Keratinocyte (primary cell): ENCODE results near the gene NKX2-2.

Experiments
- EZH2 ChIP-seq: IDR thresholded peaks from one replicate; pipeline ENCODE4 v1.6.1; 2012; ENCODE audit warnings: inconsistent platforms, mild to moderate bottlenecking, low read length, moderate library complexity
- TF ChIP-seq, protein P1 (sequence below), 3 experiments: IDR thresholded peaks in 1 of 3; conservative IDR thresholded peaks in 1 of 3; optimal IDR thresholded peaks in 1 of 3; 2 replicates in 2 of 3; 3 replicates in 1 of 3; pipeline versions ENCODE3 to v1.5.1; 2011; ENCODE audit warnings: low read length in 3 of 3, mild to moderate bottlenecking in 3 of 3, moderate library complexity in 2 of 3, control low read depth in 1 of 3, inconsistent platforms in 1 of 3; ENCODE audit not compliant: insufficient read depth in 2 of 3; ENCODE audit errors: extremely low read depth in 1 of 3

DNA sequence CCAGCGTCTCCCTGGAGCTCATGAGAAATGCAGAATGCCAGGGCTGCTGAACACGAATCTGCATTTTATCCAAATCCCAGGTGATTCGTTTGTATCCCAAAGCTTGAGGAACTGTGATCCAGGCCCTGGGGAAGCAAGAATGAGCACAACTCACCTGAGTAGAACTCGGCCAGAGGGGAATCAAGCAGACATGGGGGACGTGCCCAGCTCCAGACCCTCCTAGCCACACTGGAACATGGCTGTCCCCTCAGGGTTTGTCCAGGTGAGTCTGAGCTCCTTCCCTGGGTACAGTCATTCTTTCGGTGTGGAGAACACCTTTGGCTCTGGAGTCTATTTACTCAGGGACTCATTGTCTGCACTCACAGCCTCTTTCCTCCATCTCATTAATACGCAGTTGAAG, 13.3 kb downstream of the NKX2-2 start:
- TF ChIP-seq, protein P1, sequence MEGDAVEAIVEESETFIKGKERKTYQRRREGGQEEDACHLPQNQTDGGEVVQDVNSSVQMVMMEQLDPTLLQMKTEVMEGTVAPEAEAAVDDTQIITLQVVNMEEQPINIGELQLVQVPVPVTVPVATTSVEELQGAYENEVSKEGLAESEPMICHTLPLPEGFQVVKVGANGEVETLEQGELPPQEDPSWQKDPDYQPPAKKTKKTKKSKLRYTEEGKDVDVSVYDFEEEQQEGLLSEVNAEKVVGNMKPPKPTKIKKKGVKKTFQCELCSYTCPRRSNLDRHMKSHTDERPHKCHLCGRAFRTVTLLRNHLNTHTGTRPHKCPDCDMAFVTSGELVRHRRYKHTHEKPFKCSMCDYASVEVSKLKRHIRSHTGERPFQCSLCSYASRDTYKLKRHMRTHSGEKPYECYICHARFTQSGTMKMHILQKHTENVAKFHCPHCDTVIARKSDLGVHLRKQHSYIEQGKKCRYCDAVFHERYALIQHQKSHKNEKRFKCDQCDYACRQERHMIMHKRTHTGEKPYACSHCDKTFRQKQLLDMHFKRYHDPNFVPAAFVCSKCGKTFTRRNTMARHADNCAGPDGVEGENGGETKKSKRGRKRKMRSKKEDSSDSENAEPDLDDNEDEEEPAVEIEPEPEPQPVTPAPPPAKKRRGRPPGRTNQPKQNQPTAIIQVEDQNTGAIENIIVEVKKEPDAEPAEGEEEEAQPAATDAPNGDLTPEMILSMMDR (optimal IDR thresholded peaks at IDR 0.05 in 1 of 3, IDR thresholded peaks at IDR 0.05 in 1 of 3, conservative IDR thresholded peaks at IDR 0.05 in 1 of 3; ENCODE audit: extremely low read depth in 1 of 3, insufficient read depth in 2 of 3, low read length in 3 of 3), result no peak
- no peak for TF ChIP-seq EZH2
